NCI-H748 (cell line): ENCODE results near the gene DLG2.
A peak's percentile ranks its signal among the peaks of the same experiment; 100 is the strongest.

Source experiments
- DNase-seq: peaks from one replicate; lab custom pipeline; 2025; ENCODE audit not compliant: unreplicated experiment; lab: John Stamatoyannopoulos, UW

Gene DLG2

DNA sequence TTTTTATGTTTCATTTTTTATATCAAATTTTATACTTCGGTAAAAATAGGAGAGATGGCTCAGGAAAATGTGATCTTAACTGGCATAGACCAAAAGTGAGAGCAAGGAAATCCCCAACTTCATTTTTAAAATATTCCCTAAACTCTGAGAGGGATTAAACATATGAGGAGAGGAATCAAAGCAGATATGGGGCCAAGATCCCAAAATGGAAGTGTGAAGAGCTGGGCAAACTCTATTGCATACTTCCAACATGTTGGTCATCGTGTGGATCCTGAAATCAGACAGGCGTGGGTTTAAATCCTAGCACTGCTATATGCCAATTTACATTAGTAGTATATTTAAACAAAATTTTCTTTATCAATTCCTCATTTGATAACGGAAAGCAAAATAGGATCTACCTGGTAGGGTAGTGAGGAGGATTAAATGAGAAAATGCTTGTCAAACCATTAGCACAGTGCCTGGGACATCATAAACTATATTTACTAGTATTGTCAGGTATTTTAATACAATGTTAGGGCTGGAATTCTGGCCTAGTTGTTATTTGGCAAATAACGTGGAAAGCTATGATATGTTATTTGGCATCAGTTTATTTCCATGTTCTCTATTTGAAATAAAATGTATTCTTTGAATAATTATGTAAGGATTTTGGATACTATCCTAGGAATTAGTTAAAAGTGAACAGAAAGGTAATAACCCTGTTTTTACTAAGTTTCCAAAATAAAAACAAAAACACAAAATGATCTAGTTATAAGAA lies 1948.1 kb downstream of the DLG2 start:
- DNase-seq, result no peak

DNA sequence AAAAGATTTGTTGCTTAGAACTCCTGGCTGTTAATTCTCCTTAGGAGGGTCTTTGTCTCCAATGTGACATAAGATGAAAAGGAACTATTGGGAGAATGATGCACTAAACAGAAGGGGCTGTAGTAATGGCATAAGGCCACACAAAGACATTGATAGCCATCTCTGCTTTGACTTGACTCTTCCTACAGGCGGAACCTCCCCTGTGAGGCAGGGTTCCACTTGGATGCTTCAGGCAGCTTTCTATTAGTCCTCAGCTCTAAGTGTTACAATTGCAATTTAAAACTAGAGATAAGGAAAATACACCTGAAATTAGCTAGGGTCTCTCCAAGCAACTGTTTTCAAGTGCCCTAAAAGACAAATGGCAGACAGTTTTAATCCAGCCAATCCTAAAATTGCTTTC lies 1949.4 kb downstream of the DLG2 start:
- no peak for DNase-seq

DNA sequence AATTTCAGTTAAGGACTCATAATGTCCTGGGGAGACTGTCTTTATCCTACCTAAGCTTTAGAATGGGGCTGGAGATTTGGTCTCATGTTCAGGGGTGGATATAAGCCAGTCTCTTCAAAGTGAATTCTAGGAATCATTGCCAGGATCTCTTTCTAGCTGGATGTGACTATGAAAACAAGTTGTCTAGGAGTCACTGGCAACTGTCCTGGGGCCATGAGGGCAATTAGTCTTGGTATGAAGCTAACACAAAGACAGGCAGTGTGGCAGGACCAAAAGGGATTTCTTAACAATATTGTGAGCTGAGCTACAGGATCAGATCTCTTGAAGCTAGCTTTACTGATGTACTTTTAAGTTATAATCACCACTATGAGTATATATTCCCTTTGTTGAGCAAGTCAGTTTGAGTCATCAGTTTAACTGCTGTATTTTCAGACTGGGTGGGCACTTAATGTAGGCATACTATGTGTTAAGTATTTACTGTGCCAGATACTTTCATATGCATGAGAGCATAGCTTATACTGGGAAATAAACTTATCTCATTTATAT lies 1951.0 kb downstream of the DLG2 start:
- no peak for DNase-seq

DNA sequence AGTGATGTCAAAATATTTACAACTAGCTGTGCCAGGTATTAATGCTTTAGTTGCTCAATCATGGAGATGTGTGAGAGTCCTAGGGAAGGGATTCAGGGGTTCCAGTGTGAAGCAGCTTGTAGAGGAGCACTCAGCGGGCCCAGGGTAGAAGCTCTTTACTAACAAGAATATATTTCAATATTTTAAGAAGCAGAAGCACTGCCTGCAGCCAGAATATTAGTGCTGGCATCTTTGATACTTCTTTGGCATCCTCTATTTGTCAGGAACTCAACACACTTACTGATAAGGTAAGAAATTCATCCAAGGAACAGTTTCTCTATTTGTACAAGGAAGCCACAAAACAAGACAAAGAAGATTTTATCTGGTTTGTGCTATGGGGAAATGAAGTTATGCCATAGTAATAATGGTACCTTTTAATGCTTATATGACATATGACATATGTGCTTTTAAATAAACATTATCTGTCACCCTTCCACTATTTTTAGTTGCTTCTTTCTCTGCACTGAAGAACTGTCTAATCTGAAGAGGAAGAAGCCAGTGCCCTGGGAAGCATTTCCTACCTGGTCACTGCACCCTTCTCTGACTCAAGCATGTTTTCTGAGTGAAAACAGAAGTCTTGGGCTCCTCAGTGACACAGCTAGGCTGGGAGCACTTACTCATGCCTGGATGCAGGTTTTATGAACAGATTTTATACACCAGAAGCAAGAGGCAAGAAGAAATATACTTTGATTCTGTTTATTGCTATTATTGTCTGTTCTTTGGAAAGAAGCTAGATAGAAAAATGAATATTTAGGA lies 1952.8 kb downstream of the DLG2 start:
- DNase-seq, result no peak

DNA sequence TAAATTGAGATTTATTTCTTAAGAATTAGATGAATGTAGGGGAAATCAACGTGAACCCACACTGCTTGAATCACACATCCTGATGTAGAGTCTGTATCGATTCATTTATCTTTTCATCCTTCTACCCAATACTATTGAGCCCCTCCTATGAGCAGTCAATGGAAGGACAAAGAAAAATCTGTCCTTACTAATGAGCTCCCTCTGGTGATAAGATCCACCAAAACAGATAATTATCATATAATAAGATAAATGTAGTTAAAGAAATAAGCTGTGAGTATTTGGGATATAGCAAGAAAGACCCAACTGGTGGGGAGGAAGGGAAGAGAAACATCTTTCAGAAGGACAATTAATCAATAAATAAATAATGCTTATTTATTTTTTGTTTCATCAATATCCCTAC lies 1955.9 kb downstream of the DLG2 start:
- DNase-seq, result peak; percentile 19

DNA sequence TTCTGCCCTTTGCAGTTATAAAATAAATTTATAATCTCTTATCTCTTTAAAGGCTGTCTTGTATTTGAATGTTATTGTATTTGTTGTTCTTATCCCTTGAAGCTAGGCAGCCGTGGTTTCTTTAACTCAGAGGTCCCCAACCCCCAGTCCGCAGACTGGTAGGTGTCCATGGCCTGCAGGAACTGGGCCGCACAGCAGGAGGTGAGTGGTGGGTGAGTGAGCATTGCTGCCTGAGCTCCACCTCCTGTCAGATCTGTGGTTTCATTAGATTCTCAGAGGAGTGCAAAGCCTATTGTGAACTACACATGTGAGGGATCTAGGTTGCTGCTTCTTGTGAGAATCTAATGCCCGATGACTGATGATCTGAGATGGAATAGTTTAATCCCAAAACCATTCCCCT lies 1961.0 kb downstream of the DLG2 start:
- no peak for DNase-seq

DNA sequence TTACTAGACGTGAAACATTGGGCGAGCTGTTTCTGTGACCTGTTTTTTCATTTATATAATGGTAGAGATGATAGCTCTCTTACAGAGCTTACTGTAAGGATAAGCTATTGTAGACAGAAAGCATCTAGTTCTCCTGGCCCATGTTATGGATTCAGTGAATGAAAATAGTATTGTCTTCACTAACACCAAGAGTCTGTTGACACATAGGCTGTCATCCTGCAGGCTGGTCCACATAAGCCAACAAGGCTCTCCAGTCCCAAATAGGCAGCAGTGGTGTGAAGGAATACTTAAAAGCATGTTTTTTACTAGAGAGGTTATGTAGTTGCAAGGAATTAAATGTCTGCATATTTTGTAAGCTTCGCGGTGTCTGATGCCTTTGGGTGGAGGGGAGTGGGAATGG lies 1963.2 kb downstream of the DLG2 start:
- DNase-seq, result no peak

DNA sequence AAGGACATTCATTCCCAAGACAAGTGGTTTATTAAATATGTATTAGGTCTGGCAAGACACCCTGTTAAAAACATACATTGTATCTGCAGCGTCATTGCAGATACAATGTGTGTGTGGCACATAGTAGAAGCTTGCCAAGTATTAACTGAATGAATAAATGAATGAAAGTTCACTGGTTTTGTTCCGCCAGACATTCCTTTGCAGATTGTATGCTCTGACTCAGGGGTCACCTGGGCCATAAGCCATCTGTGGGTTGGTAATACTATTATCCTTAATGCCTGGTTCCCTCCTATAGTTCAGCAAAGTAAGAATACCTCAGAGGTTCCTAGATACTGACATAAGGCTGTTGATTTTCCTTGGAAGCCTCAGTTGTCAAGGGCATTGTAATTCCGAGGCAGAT lies 1963.7 kb downstream of the DLG2 start:
- no peak for DNase-seq

DNA sequence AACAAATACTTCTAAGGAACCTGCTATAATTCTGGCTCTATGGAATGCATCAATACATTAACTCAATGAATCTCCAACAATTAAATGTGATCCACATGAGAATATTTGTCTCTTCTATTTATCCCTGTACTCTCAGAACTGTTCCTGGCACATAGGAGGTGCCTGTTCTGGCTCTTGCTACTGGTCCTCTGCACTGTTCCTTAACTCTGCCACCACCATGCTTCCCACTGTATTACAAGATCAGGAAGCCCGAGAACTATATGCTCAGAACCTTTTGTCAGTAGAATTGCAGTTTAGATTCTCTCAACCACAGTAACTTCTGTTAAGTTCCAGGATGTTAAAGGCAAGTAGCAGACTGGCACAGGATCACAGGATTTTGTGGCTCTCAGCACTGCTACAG lies 1964.7 kb downstream of the DLG2 start:
- DNase-seq, result no peak

DNA sequence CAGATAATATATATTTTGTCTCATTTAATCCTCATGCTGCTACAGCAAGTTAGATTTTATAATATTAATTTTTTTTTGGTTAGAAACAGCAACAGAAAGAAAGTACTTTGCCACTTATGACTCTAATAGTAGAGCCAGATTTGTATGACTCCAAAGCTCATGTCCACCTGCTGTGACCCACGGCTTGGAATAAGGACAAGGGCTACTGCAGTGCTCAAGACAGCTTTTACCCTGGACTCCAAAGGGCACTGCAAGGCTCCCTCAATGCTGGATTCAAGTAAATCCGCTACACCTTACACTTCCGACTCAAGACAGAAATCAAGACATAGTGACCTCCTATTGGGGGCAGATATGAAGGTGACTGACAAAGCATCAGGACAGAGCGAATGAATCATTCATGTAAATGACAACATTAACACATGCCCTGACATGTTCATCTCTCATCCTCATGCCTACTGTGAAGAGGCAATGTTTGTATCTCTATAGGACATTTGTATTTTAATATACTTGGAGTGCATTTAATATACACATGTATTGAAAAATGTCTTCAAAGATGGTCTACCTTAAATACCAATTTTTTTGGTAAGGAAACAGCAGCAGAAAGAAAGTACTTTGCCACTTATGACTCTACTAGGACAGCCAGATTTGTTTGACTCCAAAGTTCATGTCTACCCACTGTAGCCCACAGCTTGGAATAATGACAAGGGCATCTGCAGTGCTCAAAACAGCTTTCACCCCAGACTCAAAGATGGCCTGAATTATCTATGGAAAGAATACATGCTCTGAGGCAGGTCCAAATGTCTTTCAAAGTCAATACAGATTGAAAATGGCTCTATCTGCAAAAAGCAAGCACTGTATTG lies 1965.4 kb downstream of the DLG2 start:
- DNase-seq, result no peak

DNA sequence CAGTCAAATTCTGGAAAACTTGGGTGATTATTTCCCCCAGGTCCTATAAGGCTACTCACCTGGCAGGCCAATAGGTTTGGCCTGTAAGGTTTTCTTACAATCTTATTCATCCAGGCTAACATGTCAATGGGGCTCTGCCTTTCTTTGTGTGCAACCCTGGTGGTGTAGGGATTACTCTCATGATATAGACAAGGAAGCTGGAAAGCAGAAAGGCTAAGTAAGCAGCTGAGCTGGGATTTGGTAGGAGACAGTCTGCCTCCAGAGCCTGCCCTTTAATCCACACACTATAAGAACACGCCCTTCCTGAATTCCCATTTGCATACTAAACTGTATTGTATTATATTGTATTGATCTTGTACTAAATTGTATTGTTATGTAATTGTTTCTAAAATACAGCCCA lies 1967.7 kb downstream of the DLG2 start:
- DNase-seq, result no peak

DNA sequence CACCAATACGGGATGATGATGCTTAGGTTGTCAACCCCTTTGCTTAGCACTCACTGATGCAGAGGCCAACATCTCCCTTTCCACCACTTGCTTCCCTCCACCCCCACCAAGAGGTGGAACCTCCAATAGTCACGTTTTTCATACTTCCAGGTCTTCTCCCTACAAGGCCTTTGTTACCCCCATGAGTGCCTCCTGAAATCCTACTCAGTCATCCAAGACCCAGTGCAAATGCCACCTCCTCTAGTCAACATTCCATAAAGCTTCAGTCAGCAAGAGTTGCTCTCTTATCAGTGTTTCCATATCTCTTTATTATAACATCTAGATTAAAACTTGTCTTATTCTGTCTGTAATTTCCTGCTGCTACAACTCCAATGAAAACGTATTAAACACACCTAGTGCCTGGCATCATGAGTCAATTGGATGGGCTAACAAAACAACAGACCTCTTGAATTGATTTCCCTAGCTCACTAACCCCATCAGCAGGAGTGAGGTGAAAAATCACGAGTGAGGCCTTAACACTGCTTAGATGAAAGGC lies 1970.3 kb downstream of the DLG2 start:
- DNase-seq, result peak; percentile 2

DNA sequence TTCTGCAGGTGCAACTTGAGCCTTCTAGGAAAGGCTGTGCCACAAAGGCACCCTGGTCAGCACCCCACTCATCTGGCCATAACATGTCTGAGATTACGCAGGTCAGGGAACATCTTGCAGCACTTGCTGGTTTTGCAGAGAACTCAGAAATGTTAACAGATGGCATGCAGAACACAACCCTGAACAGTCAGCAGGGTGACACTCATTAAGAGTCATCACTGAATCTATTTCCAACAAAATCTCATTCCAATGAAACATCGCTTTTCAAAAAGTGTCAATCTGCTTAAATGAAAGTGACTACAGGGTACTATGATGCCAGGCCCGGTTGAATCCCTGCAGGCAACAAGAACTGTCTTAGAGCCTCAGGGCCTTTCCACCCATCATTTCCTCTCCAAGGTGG lies 1971.2 kb downstream of the DLG2 start:
- no peak for DNase-seq

DNA sequence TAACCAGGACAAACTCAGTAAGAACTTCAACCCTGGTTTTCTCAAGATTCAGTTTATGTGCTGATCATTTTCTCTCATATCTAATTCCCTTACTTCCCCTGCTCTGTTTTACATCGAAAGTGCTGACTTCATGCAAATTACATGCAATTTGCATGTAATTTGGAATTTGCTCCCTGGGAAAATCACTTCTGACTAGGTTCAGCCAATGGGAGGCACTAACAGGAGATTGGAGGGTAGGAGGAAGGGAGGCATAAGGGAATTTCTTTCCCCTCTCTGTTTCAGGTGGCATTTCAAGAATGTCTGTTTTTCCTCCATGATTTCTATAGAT lies 1977.7 kb downstream of the DLG2 start:
- no peak for DNase-seq

DNA sequence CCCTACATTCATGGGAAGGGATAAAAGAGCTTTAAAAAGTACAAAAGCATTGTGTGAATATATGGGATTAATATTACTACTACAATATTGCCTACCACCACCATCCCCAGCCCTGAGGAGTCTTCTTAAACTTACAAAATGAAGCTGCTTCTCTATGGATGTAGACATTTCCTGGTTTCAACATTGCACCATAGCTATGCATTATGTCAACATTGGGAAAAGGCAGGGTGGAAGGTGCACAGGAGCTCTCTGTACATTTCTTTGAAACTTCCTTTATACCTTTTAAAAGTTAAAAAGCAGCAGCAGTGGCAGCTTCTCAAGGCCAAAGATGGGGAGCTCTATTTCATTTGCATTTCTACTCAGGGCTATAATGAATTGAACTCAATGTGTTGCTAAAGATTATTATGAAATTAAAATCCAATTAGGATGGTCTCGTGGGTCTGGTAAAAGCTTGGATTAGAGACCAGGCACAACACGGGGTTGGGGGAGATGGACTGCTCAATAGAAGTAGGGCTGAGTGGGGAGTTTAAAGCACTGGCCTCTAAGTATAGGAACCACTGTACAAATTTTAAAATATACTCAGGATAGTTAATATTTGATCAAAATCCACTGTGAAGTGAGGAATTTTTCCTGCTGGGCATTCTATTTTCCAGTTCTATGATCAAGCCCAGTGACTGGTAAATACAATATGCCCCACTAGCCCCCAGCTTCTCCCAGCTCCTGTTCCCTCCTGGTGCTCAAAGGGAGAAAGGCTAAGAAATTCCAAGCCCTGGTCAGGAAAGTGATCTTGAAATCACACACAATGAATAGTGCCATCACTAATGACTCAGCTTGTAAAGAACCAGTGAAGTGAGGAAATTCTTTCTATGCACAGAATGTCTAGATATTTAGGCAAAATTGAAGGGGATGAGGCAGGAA lies 1978.3 kb downstream of the DLG2 start:
- DNase-seq, result no peak

DNA sequence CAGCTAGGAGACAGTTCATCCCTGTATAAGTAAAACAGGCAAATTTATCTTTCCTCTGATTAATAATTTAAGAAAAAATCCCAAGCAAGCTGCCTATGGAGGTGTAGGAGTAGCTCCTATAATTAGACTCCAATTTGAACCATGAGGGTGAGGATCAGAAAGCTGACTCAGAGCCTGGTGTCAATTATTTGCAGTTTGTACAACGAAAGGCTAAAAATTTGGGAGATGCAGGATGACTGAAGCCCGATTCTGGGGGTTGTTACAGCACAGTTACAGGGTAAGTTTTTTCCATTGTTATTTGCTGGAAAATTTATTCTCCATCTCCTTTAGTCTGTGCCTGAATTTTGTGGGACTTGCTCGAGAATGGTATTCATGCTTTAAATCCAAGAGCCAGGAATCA lies 1981.6 kb downstream of the DLG2 start:
- no peak for DNase-seq

DNA sequence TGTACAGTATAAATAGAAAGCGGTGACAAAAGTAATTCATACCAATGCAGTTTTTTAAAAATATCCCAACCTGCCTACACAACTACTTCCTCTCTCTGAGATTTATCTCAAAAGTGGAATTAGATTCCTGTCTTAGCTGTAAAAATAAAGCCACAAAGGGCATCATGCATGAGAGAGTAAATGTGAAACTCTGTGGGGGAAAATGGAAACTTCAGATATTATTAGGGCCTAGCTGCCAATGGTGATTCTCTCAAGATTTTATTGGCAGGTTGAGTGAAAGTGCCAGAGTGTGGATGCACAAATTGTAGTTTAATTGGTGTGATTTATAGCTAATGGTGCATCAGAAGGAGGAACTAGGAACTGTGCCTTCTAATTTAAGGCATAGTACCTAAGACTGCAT lies 1984.0 kb downstream of the DLG2 start:
- DNase-seq, result no peak

DNA sequence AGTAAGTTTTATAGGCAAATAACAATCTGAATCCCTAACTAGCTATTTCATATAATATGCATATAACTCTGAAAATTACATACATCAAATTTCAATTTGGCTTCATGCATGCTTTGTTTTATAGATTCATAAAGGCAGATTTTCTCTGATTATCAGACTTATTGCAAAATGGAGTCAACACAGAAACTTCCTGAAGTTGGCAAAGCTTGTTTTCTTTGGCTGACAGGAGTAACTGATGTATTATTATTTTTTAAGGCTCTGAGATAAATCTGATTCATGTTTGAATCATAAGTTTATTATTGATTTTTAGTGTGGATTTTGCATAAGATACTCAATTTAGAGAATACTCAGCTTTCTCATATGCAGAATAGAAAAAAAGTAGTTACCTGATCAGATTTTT lies 1984.6 kb downstream of the DLG2 start:
- DNase-seq, result no peak

DNA sequence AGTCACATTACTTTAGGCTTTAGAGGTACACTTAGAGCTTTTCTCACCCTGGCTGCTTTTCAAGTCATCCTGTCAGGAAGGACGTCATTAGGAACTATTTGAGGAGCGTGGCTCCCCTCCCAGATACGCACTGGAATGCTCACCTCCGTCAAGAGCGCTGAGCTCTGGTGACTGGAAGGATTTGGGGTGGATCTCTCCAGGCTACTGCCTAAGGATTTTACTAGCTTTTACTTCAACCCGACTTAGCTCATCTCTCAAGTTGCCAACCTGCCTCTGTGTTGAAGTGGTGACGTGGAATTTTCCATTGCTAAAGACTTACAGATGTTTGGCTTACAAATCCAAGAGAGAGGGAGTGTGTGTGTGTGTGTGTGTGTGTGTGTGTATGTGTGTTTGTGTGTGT lies 1985.6 kb downstream of the DLG2 start:
- DNase-seq, result no peak
